Stimulated activated CD4-positive, alpha-beta T cell treated with anti-CD3 and anti-CD28 coated beads, Interleukin-1b, Interleukin-23, amount 100 ng/mL, for 24 hours (primary cell): ENCODE measurements around the gene MAN1A1.

Source experiments
- DNase-seq, 4 experiments: peaks; one replicate each; pipeline ENCODE4 v3.0.0-alpha.2; 2020; ENCODE audit warnings: low read depth in 4 of 4, low spot score in 1 of 4

Gene MAN1A1

DNA sequence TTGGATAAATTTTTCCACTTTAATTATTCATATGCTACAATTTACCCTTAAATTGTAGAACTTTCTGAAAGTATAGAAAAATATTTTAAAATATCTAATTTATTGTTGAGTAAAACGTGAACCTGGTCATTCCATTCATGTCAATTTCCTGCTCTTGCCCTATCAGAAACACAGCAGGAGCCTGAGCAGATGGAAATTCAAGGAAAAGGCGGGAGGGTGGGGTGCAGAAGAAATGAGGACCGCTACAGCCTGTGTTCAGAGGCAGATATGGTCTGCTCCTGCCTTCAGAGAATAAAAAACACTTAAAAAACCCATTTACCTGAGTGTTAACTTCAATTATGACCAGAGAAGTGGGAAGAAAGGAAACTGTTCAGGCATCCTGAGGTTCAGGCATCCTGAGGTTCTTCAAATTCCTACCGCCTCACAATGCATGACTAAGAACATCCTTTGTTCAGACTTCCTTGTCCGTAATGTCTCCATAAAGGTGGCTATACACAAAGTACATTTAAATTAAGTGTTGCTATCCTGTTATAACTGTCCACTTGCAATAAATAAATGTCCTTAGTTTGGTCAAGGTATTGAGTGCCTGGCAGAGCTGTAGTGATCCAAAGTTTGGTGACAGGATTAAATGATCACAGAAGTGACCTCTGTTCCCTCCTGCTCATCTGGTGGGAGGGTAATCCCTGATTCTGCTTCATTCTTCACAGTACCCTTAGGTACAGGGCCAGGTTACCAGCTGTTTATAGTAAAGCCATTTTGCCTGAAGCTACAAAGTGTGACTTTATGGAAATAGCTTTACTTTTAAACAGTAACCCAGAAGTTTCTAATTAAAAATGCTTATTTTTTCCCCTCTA, 109.1 kb downstream of the MAN1A1 start:
- DNase-seq, result no peak

DNA sequence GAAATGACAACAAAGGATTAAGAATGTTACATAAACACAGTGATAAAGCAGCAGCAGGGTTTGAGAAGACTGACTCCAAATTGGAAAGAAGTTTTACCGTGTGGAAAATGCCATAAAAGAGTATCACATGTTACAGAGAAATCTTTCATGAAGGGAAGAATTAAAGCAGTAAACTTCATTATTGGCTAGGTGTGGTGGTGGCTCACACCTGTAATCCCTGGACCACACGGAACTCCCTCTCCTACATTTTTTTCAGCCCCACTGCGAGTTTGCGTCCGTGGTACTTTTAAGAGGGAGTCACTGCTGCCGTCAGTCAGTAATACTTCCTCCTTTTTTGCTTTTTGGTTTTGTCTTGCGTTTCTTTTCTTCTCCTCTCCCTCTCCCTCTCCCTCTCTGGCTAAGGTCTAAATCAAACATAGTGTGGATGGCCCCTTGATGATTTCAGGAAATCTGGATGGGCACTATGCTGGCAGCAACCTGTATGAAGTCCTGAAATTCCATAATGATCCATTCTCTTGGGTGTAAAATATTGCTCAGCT, 112.3 kb downstream of the MAN1A1 start:
- no peak for DNase-seq

DNA sequence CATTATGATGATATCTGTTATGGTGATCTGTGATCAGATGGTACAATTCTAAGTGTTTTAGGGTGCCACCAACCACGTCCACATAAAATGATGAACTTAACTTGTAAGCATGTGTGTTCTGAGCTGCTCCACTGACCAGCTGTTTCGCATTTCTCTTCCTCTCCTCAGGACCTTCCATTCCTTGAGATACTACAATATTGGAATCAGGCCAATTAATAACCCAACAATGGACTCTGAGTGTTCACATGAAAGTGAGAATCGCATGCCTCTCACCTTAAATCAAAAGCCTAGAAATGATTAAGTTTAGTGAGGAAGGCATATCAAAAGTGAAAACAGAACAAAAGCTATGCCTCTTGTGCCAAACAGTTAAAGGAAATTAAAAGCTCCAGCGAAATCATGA, 114.6 kb downstream of the MAN1A1 start:
- DNase-seq, result no peak

DNA sequence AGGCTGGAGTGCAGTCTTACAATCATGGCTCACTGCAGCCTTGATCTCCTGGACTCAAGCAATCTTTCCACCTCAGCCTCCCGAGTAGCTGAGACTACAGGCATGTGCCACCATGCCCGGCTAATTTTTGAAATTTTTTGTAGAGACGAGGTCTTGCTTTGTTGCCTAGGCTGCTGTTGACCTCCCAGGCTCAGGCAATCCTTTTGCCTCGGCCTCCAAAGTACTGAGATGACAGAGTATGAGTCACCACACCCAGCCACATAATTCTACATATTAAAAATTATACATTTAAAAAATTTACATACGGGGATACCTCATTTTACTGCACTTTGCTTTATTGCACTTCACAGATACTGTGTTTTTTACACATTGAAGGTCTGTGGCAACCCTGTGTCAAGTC, 115.1 kb downstream of the MAN1A1 start:
- no peak for DNase-seq

DNA sequence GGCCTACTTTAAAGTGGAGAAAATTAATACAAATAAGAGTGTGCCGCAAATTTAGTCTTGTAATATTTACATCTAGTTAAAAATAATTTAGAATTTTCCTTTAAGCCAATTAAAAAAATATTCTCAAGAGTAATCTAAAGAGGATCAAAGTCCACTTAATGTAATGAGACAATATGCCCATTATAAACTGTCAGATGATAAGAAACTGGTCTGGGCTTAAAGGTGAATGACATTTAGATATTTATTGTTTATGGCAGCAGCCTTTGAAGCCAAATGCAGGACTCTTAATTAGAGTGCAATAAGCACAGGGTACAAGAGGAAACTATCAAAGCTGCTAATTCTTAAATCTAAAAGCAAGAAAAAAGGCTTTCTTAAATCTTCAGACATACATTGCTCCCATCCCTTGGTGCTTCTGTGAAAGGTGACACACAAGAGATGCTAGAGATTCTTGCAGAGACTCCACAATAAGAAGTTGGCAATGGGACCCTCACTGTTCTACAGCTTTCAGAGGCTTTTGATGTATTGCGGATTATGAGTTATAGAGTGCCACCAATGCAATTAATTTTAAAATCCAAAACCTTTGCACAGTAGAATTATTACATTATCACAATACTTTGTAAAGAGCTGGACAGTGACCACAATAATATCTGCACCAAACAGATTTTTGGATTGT, 116.1 kb downstream of the MAN1A1 start:
- DNase-seq, result no peak

DNA sequence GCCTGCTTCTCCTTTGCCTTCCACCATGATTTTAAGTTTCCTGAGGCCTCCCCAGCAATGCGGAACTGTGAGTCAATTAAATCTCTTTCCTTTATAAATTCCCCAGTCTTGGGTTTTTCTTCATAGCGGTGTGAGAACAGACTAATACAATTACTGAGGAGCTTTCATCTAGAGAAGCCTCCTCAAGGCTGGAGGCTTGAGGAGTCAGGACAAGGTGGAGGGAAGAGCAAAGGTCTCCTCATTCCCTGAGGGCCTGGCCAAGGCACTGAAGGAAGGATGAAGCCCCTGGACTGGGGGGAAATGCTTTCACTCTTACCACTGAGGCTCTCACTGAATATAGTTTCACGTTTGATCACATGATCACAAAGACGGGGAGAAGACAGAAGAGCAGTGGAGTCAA, 118.2 kb downstream of the MAN1A1 start:
- no peak for DNase-seq

DNA sequence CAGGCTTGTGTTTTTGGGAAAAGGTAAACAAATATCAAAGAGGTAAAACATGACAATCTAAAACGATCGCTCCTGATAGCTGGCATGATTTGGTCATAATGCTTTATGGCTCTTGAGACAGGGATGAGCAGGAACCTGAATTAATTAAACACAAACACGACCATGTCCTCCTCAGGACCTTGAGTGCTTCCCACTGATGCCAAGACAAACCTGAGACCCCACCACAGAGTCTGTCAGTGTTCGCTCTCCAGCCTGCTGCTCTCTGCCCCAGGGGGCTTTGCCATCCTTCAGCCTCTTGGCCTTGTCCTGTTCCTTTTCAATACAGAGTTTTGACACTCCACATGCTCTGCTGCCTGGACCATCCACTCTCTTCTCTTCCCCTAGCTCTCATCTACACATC, 119.4 kb downstream of the MAN1A1 start:
- no peak for DNase-seq

DNA sequence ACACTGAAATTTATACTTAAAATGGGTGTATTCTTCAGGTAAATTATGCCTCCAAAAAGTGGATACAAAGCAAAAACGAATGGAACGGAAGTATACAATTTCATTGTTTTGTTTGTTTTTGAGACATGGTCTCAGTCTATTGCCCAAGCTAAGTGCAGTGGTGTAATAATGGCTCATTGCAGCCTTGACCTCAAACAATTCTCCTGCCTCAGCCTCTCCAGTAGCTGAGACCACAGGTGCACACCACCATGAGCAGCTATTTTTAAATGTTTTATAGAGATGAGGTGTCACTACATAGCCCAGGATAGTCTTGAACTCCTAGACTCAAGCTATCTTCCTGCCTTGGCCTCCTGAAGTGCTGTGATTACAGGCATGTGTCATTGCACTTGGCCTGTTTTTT, 122.2 kb downstream of the MAN1A1 start:
- no peak for DNase-seq

DNA sequence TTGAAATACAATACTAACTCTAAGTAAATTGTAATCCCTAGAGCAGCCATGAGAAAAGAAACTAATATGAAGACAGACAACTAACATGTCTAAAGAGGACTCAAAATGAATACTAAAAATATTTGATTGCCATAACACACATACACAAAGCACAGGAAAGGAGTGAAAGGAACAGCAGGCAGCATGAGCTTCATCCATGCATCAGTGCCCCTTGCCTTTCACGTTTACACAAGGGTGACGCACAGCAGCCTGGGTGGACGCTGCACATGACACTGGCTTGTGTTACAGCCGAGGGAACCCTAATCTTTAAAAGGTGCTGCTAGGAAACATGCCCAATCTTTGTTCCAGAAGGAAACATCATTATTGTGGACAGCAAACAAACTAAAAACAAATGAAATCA, 123.5 kb downstream of the MAN1A1 start:
- no peak for DNase-seq

DNA sequence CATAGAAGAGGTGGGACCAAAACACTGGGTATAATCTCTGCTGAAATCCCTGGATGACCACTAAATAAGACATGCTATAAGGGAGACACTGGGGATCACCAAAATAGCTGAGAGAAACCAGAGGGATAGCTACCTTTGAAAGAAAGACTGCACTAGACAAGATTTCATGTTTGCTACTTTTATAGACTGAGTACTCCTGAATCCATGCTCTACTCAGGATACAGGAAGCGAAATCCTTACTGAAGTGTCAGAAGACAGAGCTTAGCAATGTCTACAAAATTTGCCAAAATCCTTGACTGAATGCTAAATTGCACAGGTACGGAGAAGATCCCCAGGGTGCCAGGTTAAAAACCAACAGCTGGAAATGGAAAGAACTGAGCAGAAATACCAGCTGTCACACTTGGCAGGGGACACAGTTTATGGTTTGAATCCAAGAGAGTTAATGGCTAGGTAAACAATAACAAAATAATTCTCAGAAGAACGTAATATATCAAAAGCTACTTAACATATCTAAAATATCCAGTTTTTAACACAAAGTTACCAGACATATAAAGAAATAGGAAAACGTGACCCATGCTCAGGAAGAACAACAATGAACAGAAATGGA, 125.4 kb downstream of the MAN1A1 start:
- DNase-seq, result no peak

DNA sequence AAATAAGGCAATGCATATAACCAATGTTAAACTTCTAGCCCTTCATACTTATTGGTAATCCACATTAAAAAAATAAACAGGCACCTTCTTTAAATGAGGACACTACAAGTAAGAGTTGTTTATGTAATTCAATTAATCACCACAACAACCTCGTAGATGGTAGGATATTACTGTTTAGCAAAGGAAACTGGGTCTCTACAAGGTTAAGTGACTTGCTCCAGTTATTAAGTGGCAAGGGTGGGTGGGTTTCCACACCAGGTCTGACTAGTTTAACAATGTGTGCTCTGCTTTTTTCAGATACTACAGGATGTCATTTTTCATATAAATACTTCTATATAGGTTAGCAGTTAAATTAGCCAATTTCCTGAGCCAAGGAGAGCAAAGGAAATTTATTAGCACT, 129.1 kb downstream of the MAN1A1 start:
- DNase-seq, result no peak

DNA sequence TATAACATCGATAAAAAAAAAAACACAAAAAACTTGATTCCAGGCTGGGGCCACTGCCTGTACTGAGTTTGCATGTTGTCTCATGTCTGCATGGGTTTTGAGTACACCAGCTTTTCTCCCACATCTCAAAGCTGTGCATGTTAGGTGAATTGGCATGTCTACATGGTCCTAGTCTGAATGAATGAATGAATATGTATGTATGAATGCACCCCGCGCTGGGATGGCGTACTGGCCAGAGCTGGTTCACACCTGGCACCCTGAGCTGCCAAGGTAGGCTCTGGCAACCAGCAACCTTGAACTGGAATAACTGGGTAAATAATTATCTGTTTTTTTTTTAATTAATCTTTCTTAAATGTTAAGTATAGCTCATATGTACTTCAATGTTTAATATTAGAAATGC, 131.0 kb downstream of the MAN1A1 start:
- DNase-seq, result no peak

DNA sequence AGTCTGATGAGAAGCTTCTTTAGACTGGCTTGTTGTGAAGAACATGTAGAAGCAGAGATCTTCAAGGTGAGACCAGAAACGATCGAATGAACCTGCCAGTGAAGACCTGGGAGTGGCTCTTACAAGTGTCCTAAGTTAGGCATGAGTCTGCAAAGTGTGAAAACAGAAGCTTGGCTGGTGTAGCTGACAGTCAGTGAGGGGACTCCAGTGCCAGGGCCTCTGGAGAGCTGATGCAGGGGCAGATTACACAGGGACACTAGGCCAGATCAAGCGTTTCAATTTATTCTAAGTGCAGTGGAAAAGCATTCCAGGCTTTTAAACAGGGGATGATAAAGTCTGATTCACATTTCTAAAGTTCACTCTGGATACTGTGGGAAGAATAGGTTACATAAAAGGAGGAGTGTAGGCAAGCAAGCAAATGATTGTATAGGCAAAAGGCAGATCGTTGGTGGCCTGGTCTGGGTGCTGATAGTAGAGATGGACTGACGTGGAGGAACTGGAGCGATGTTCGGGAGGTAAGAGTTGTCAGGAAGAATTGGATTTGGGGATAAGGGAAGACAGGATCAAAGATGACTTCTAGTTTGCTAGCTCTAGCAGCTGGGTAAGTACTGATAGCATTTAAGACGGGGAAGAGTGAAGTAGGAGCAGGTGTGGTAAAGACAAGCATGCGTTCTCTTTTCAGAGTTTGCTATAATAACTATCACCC, 133.5 kb downstream of the MAN1A1 start:
- no peak for DNase-seq

DNA sequence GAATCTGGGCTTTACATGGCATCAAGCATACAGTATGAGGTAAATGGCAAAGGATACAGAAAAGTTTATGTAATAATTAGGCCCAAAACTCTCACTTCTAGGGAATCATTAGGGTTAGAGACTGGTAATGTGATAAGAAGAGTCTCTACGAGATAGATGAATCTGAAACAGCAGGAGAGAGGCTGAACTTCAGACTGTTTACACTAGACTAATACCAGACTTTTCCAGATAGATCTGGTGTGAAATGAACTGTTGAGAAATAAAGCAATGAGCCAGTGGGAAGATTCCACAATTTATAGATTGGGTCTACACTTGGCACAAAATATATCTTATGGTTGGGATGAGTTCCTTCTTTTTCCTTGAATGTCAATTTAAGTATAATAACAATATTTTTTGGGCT, 134.3 kb downstream of the MAN1A1 start:
- DNase-seq, result no peak

DNA sequence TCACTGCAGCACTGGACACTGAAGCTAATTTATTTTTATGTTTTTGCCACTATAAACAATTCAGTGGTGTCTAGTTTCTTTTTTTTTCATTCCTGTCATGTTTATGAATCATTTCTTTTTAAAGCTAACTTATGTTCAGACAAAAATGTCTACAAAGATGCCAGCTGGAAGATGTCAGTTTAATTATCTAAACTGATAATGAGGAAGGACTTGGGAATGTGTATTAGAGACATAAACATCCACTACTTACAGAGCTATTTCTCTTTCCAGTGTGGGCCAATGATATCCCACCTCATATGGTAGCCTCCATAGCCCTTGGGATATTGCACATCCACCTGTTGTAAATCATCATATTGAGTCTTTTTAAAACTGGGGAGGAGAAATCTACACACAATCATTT, 139.0 kb downstream of the MAN1A1 start:
- no peak for DNase-seq

DNA sequence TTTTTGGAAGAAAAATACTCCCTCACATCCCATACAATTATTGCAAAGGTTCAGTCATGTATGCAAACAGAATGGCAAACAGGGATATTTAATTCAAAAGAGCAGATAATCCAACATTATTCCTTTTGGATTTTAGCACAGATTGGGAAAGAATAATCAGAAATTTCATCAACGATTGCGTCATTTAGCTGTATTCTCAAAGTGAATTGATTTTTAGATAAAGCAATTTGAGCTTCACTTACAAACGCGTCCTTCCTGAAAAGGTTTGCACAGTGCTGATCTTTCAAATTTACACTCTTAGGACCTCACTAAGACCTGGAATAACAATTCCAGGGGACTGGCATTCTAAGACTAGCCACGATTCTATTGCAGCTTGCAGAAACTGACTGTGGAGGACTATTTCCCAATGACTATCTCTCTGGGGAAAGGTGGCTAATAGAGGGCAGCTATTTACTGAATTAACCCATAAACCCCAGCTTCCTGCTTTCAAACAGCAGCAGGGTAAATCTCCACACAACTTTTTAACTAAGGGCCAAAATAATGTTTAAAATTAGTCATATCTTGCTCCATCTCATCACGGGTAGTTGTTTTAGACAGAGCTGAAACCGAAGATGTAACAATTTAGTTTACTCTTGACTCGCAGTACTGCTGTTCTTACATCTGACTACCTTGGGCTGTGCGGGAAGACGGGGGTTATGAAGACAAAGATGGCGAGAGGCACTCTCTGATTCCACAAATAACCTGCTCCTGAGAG, 139.9 kb downstream of the MAN1A1 start:
- no peak for DNase-seq

DNA sequence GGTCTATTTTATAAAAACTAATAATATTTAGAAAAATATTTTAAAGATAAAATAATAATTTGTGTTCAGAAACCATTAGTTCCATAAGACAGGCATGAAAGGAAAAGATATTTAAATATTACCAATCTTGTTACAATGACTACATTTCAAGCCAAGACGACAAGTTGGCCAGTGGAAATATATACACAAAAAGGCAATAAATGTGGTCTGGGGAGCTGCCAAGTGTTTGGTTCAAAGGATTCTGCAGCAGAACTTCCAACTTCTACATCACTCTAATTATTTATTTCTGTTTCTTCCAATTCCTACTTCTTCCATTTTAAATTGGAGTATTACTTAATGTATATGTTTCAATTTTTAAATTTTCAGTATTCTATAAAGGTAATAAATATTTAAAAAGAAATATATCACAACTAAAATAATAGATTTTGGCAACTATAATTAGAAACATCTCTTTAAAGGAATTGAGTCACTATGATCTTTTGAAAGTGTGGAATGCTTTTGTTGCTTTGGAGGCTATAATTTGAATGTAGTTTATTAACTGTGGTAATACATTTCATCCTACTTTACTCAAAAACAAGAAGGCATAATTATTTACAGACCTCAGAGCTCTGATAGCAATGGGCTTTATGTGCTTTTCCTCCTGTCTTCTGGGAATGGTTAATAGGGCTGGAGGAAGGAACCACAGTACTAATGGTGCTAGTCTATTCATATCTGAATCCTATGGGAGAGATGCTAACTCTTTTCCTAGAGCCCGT, 141.4 kb downstream of the MAN1A1 start:
- no peak for DNase-seq

DNA sequence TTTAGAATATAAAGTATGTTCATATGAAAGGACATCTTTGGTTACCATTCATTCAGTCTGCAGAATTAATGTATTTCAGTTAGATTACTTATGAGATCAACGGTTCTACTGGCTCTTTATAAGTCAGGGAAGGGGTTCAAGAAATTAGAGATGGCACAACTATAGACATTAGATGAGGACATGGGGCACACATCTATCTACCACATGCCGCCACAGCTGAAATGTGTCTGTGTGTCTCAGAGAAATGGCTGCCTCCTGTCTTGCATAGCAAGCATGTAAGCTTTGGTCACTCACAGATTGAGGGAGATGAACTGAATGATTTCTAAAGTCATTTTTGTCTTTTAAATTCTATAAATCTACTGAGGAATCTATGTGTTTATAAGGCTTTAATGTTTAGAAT, 142.2 kb downstream of the MAN1A1 start:
- DNase-seq, result no peak

DNA sequence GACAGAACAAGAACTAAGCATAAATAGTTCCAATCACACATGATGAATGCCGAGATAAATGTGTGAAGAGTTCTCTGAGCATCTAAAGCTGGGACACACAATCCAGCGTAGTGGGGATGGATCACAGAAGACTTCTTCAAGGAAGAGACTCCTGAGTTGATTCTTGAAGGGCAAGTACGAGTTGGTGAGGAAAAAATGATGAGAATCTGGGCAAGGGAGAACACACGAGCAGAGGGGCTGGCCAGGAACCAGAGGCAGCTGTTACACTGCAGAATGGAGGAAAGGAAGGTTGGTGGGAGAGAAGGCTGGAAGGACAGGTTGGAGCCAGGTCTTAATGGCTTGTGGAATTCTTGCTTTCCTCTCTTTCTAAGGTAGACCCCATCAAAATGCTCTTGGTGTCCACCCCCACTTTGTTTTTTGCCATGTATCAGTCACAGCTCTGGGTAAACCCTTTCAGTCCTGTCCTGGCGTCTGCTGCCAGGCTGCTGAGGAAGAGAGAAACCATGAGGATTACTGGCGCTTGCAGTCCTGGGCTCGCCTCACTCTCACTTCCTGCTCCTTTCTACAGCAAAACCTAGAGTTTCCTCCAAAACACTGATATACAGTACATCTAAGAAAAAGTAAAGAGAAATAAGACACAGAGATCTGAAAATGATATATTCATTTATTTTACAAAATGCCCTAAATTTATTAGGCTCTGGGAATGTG, 143.5 kb downstream of the MAN1A1 start:
- DNase-seq, result no peak
